WTC11 (cell line): Measurements from ENCODE around the gene CLEC18A.

Experiments
- CREM ChIP-seq: sonication (generic); formaldehyde crosslinking; IDR thresholded peaks from 2 replicates; pipeline ENCODE4 v1.8.1; 2022; ENCODE audit warnings: mild to moderate bottlenecking, missing genetic modification reagents, moderate library complexity
- CTCF ChIP-seq: fragments of 200-600 bp; IDR thresholded peaks from 2 replicates; pipeline ENCODE4 v1.8.0; 2022; ENCODE audit warnings: antibody characterized with exemption
- ESRRA ChIP-seq: sonication (generic); formaldehyde crosslinking; IDR thresholded peaks from 2 replicates; pipeline ENCODE4 v1.8.1; 2022; ENCODE audit warnings: mild to moderate bottlenecking, missing genetic modification reagents, borderline replicate concordance
- MLX ChIP-seq: sonication (generic); formaldehyde crosslinking; IDR thresholded peaks from 2 replicates; pipeline ENCODE4 v1.8.1; 2023; ENCODE audit warnings: mild to moderate bottlenecking, missing genetic modification reagents, moderate library complexity
- SP1 ChIP-seq: sonication (generic); formaldehyde crosslinking; conservative IDR thresholded peaks from 2 replicates; pipeline ENCODE4 v1.8.1; 2022; ENCODE audit warnings: missing genetic modification reagents
- TP53 ChIP-seq: sonication (generic); formaldehyde crosslinking; IDR thresholded peaks from 2 replicates; pipeline ENCODE4 v1.8.1; 2023; ENCODE audit warnings: mild to moderate bottlenecking, missing genetic modification reagents
- ZNF281 ChIP-seq: sonication (generic); formaldehyde crosslinking; IDR thresholded peaks from 2 replicates; pipeline ENCODE4 v1.8.0; 2023; ENCODE audit warnings: mild to moderate bottlenecking, missing genetic modification reagents

- TF ChIP-seq SP1 (no peak), CREM (CRISPR knock-in tag) (no peak), TP53 (no peak), ESRRA (CRISPR knock-in tag) (no peak), CTCF (no peak), MLX (CRISPR knock-in tag) (no peak), ZNF281 (CRISPR knock-in tag) (no peak)
Observed at GRCh38 chr16:69929480-69929879, 21.7 kb upstream of the CLEC18A start.
